Natural killer cell (primary cell): Measurements from ENCODE around the gene LEMD1. TPM values are rescaled to one million over a fixed set of nuclear protein-coding genes. Genes with fewer than 3 reads are reported as not detected.

Experiments
- ATAC-seq, 3 donors: fragments of 150-1000 bp in 2 of 3; fragments of 200-7000 bp in 1 of 3; cut with Tn5 transposase; 1 replicate in 1 of 3; 2 replicates in 2 of 3; pipeline ENCODE4 v1.10.0; 2021; ENCODE audit warnings: mild to moderate bottlenecking in 2 of 3, moderate library complexity in 2 of 3
- DNase-seq, 2 donors: peaks; one replicate each; pipeline versions ENCODE4 v3.0.0 to v3.0.0-alpha.2; 2013 to 2021; ENCODE audit warnings: mixed read lengths in 1 of 2
- H3K27ac ChIP-seq: one replicate; pipeline ENCODE4 v1.5.1; 2013; ENCODE audit warnings: mild to moderate bottlenecking, low read length
- H3K27me3 ChIP-seq: one replicate; pipeline ENCODE4 v1.6.1; 2013; ENCODE audit warnings: low read length; ENCODE audit not compliant: control insufficient read depth, insufficient read depth
- H3K36me3 ChIP-seq: one replicate; pipeline ENCODE4 v1.6.1; 2013; ENCODE audit warnings: low read length; ENCODE audit not compliant: control insufficient read depth, insufficient read depth
- H3K4me1 ChIP-seq: one replicate; pipeline ENCODE4 v1.6.1; 2013; ENCODE audit warnings: low read length; ENCODE audit not compliant: control insufficient read depth, insufficient read depth
- H3K4me3 ChIP-seq: one replicate; pipeline ENCODE4 v1.5.1; 2013; ENCODE audit warnings: low read length
- H3K9me3 ChIP-seq: one replicate; pipeline ENCODE4 v1.6.1; 2013; ENCODE audit warnings: low read length; ENCODE audit not compliant: control insufficient read depth, insufficient read depth
- H3K27ac Mint-ChIP-seq, 2 donors: one replicate each; pipeline ENCODE4 v1.8.0; 2022; ENCODE audit warnings: mild to moderate bottlenecking in 2 of 2, mixed read lengths in 2 of 2, moderate library complexity in 1 of 2
- H3K27me3 Mint-ChIP-seq, 2 donors: one replicate each; pipeline ENCODE4 v1.8.0; 2022; ENCODE audit warnings: low read depth in 2 of 2, mixed read lengths in 2 of 2
- H3K36me3 Mint-ChIP-seq: one replicate; pipeline ENCODE4 v1.8.0; 2022; ENCODE audit warnings: mixed read lengths
- H3K4me1 Mint-ChIP-seq, 2 donors: one replicate each; pipeline ENCODE4 v1.8.0; 2022; ENCODE audit warnings: mixed read lengths in 2 of 2
- H3K4me3 Mint-ChIP-seq: one replicate; pipeline ENCODE4 v1.8.0; 2022; ENCODE audit warnings: mild to moderate bottlenecking, moderate library complexity, mixed read lengths
- H3K9me3 Mint-ChIP-seq, 2 donors: one replicate each; pipeline ENCODE4 v1.8.0; 2022; ENCODE audit warnings: mixed read lengths in 2 of 2
- CTCF ChIP-seq: fragments of 200-600 bp; IDR thresholded peaks from one replicate; pipeline ENCODE4 v1.8.0; 2022; ENCODE audit warnings: antibody characterized with exemption
- WGBS: methylation state at CpG from one replicate; pipeline ENCODE4 v1.1.7; 2013; ENCODE audit warnings: missing lambda C conversion rate; ENCODE audit not compliant: insufficient coverage; 5-methylcytosine and 5-hydroxymethylcytosine counted together
- intact Hi-C: fragments of 100-400 bp; cut with micrococcal nuclease; formaldehyde crosslinking; loops from one replicate; pipeline ENCODE4 v1.14.2; 2022
- total RNA-seq, 4 donors: library from RNA; stranded (reverse); fragments of 120-200 nt in 1 of 4; gene quantifications; one replicate each; pipeline versions ENCODE4 v1.2.3 to v1.2.4, GENCODE V29; 2013 to 2022

Gene LEMD1
- total RNA-seq, 3 donors from 2014 or later (not counting 1 experiment from before 2014, with no cell fraction given): not detected

DNA sequence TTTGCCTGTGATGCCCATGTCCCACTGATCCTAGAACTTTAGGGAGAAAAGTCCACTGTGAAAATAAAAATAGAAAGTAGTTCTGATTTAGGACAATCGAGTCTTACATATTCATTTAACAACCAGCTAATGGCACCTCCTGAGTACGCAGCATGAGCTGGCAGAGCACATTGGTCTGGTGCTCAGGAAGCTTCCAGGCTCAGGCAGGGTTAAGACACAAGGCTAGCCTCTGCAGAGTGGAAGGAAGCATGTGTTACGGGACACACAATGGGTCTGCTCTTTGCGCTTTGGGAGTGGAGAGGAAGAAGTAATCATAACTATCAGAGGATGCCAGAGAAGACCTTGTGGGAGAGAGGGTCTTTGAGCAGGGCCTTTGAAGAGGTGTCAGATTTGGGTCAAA is 61.0 kb downstream of the LEMD1 start:
- no peak for TF ChIP-seq CTCF
- intact Hi-C loops: no loop called here
- Histone ChIP-seq H3K4me1 (no peaks in the 10 kb centered on the region), H3K36me3 (no peaks in the 10 kb centered on the region), H3K4me3 (no peak overlapping the region), H3K27me3 (no peaks in the 10 kb centered on the region), H3K27ac (no peak overlapping the region), H3K9me3 (no peaks in the 10 kb centered on the region)
- Mint-ChIP-seq H3K4me3 (no peak overlapping the region), H3K9me3 (no peaks in the 10 kb centered on the region), H3K4me1 (no peaks in the 10 kb centered on the region), H3K27ac (no peak overlapping the region), H3K36me3 (no peaks in the 10 kb centered on the region), H3K27me3 (peaks cover 19 to 48% of the 10 kb centered on the region in 2 donors)
- ATAC-seq: no peak
- whole genome bisulfite sequencing: 88% methylated on average over 4 of the region's 4 CpGs
- no peak for DNase-seq

DNA sequence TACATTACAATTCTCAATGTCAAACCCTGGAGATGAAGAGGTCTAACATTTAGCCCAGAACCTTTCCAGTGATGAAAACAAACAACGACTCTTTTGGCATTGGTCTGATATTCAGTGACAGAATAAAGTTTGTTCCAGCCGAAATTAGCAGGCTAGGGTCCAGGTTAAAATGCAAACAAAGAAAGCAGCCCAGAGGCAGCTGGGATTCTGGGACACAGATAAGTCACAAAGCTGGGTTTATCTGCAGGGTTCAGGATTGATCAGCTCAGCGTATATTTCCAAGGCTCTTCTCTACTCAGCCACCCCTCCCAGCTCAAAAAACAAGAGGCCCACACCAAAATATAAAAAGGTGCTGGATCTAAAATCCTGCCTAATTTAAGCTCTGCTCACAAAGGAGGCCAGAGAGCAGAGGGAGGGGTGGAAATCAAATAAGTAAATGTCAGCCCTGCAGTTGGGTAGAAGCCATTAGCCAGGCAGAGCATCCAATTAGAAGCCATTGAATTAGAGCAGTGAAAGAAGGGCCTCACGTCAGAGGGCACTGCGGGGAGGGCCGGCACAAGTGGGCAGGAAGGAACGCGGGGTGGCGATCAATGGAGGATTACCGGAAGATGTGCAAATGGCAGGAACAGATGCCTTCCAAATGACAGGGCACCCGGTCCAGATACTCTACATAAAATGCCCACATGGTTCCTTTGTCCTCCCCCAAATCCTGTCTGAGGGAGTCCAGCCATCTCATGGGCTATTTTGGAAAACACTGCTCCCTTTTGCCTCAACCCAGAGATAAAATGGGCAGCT is 61.9 kb downstream of the LEMD1 start:
- ATAC-seq: no peak
- H3K27me3 Mint-ChIP-seq: peaks cover 16 to 48% of the 10 kb centered on the region in 2 donors
- no peak for TF ChIP-seq CTCF
- intact Hi-C loops: loop anchor here (10.0 kb wide), 1 partner anchor 305 kb away; no protein-coding TSS in a partner anchor
- H3K4me1 Mint-ChIP-seq: no peaks in the 10 kb centered on the region
- DNase-seq: no peak
- no peaks in the 10 kb centered on the region for H3K27me3 ChIP-seq
- no peaks in the 10 kb centered on the region for H3K9me3 Mint-ChIP-seq
- no peak overlapping the region for H3K4me3 Mint-ChIP-seq
- H3K36me3 Mint-ChIP-seq: no peaks in the 10 kb centered on the region
- H3K36me3 ChIP-seq: no peaks in the 10 kb centered on the region
- WGBS: 84% methylated on average over 11 of the region's 11 CpGs
- H3K27ac ChIP-seq: no peak overlapping the region
- no peaks in the 10 kb centered on the region for H3K4me1 ChIP-seq
- no peaks in the 10 kb centered on the region for H3K9me3 ChIP-seq
- H3K4me3 ChIP-seq: no peak overlapping the region
- H3K27ac Mint-ChIP-seq: no peak overlapping the region

DNA sequence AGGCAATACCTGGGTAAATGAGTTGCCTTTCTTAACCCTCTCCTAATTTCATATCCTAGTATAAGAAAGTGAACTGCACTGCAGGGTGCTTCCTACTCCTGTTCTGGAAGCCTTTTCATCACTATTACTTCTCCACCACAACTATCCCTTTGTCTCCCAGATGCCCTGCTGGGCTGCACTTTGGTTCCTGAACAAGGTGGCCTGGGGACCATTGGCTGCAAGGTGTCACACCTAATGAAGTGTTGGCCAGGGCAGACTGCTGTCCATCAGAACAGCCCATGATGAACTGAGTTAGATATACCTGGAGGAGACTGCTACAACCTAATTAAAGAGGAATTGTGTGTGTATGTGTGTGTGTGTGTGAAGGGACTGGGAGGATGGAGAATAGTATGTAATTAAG is 63.3 kb downstream of the LEMD1 start:
- DNase-seq (no peak), ATAC-seq (no peak)
- H3K4me1 ChIP-seq: no peaks in the 10 kb centered on the region
- Mint-ChIP-seq H3K27me3 (peaks cover 16 to 48% of the 10 kb centered on the region in 2 donors), H3K4me3 (no peak overlapping the region), H3K4me1 (no peaks in the 10 kb centered on the region), H3K36me3 (no peaks in the 10 kb centered on the region), H3K9me3 (no peaks in the 10 kb centered on the region), H3K27ac (no peak overlapping the region)
- no peaks in the 10 kb centered on the region for H3K36me3 ChIP-seq
- no peak overlapping the region for H3K27ac ChIP-seq
- intact Hi-C loops: loop anchor here (10.0 kb wide), 1 partner anchor 306 kb away; no protein-coding TSS in a partner anchor
- no peak overlapping the region for H3K4me3 ChIP-seq
- no peaks in the 10 kb centered on the region for H3K27me3 ChIP-seq
- no peaks in the 10 kb centered on the region for H3K9me3 ChIP-seq
- no peak for TF ChIP-seq CTCF
